HepG2 (cell line): Measurements from ENCODE around the gene TGFBR1. TPM values are rescaled to one million over a fixed set of nuclear protein-coding genes. Genes with fewer than 3 reads are reported as not detected.

Experiments used
- BCLAF1 ChIP-seq: fragments of 450-650 bp; IDR thresholded peaks from 2 replicates; pipeline ENCODE4 v1.6.1; 2017; ENCODE audit warnings: mild to moderate bottlenecking
- HNF4G ChIP-seq, 2 experiments: sonication (generic) in 1 of 2; formaldehyde crosslinking in 1 of 2; IDR thresholded peaks; 2 replicates each; pipeline versions ENCODE4 v1.4.0 to v1.6.1; 2011 to 2020; ENCODE audit warnings: borderline replicate concordance in 2 of 2, low read depth in 2 of 2, mild to moderate bottlenecking in 2 of 2, low read length in 1 of 2, missing genetic modification reagents in 1 of 2, moderate library complexity in 1 of 2
- HOMEZ ChIP-seq: IDR thresholded peaks from 2 replicates; pipeline ENCODE4 v1.6.1; 2016; ENCODE audit warnings: low read depth
- IKZF5 ChIP-seq: IDR thresholded peaks from 2 replicates; pipeline ENCODE4 v1.6.1; 2018; ENCODE audit warnings: missing genetic modification reagents, mild to moderate bottlenecking, missing compliant biosample characterization
- MTF1 ChIP-seq: sonication (generic); formaldehyde crosslinking; IDR thresholded peaks from 2 replicates; pipeline ENCODE4 v1.5.0; 2020; ENCODE audit warnings: missing genetic modification reagents
- NR2F6 ChIP-seq, 2 experiments: IDR thresholded peaks; 2 replicates each; pipeline ENCODE4 v1.6.1; 2016; ENCODE audit warnings: antibody characterized with exemption in 1 of 2, mild to moderate bottlenecking in 1 of 2
- SMC3 ChIP-seq: IDR thresholded peaks from 2 replicates; pipeline ENCODE4 v1.6.1; 2011; ENCODE audit warnings: low read length, improper control_type of control experiment
- STAT6 ChIP-seq: sonication (generic); formaldehyde crosslinking; IDR thresholded peaks from 2 replicates; pipeline ENCODE4 v1.4.0; 2020; ENCODE audit warnings: missing genetic modification reagents, mild to moderate bottlenecking, borderline replicate concordance
- ZNF207 ChIP-seq: fragments of 450-650 bp; IDR thresholded peaks from 2 replicates; pipeline ENCODE4 v1.6.1; 2016; ENCODE audit warnings: antibody characterized with exemption, borderline replicate concordance
- ZNF230 ChIP-seq: sonication (generic); formaldehyde crosslinking; IDR thresholded peaks from 2 replicates; pipeline ENCODE4 v1.4.0; 2020; ENCODE audit warnings: mild to moderate bottlenecking, missing genetic modification reagents
- ZNF30 ChIP-seq: sonication (generic); formaldehyde crosslinking; IDR thresholded peaks from 2 replicates; pipeline ENCODE4 v1.5.0; 2020; ENCODE audit warnings: mild to moderate bottlenecking, missing genetic modification reagents
- ZNF446 ChIP-seq: sonication (generic); formaldehyde crosslinking; IDR thresholded peaks from 2 replicates; pipeline ENCODE4 v1.5.0; 2020; ENCODE audit warnings: mild to moderate bottlenecking, missing genetic modification reagents
- ZNF510 ChIP-seq: sonication (generic); formaldehyde crosslinking; IDR thresholded peaks from 2 replicates; pipeline ENCODE4 v1.4.0; 2020; ENCODE audit warnings: low read depth, mild to moderate bottlenecking, missing genetic modification reagents
- ZNF567 ChIP-seq: sonication (generic); formaldehyde crosslinking; IDR thresholded peaks from 2 replicates; pipeline ENCODE4 v1.8.1; 2023; ENCODE audit warnings: mild to moderate bottlenecking, missing genetic modification reagents, borderline replicate concordance
- ZNF710 ChIP-seq: sonication (generic); formaldehyde crosslinking; IDR thresholded peaks from 2 replicates; pipeline ENCODE4 v1.5.0; 2020; ENCODE audit warnings: mild to moderate bottlenecking, missing genetic modification reagents, borderline replicate concordance
- ZNF75D ChIP-seq: sonication (generic); formaldehyde crosslinking; IDR thresholded peaks from 2 replicates; pipeline ENCODE4 v1.8.1; 2023; ENCODE audit warnings: missing genetic modification reagents, mild to moderate bottlenecking, borderline replicate concordance
- ZNF790 ChIP-seq: sonication (generic); formaldehyde crosslinking; IDR thresholded peaks from 2 replicates; pipeline ENCODE4 v1.8.0; 2022; ENCODE audit warnings: missing genetic modification reagents, mild to moderate bottlenecking, borderline replicate concordance
- polyA plus RNA-seq, 8 experiments: library from polyadenylated mRNA; depleted of rRNA in 3 of 8; stranded (reverse) in 7 of 8; unstranded in 1 of 8; fragments of >200 nt; fragmentation: Illumina TruSeq in 4 of 8; extraction: Trizol in 4 of 8; gene quantifications; 2 replicates each; pipeline versions ENCODE4 v1.2.1 to v1.2.3, GENCODE V29; 2011 to 2016; ENCODE audit warnings: low read depth in 4 of 8, missing spikeins in 1 of 8, mixed read lengths in 1 of 8; ENCODE audit not compliant: insufficient read depth in 1 of 8
- total RNA-seq, 5 experiments: library from RNA; depleted of rRNA; stranded (reverse); fragments of >200 nt; fragmentation: Illumina TruSeq; extraction: Trizol; gene quantifications; 2 replicates each; pipeline ENCODE4 v1.2.3, GENCODE V29; 2016; ENCODE audit warnings: low read depth in 1 of 5

The TGFBR1 gene
- total and polyA plus RNA-seq, 2 of the 13 experiments (the other 11 are each of a cell fraction or from before 2014, with no cell fraction given), result 16.8 to 23.9 TPM

GRCh38 chr9:99172124-99173091 lies 67.5 kb downstream of the TGFBR1 start (continued):
- TF ChIP-seq ZNF30 (CRISPR knock-in tag), result no peak
- no peak for TF ChIP-seq ZNF75D (CRISPR knock-in tag)
- 0 out of 2 replicates have a peak, but pooled peaks have one; percentile 54 for TF ChIP-seq IKZF5 (CRISPR knock-in tag)
- no peak for TF ChIP-seq ZNF446 (CRISPR knock-in tag)
- TF ChIP-seq NR2F6 (IDR thresholded peaks at IDR 0.05), result 0 out of 2 replicates have a peak, but pooled peaks have one; percentile 35
- peak; percentile 74 for TF ChIP-seq NR2F6 (CRISPR knock-in tag; IDR thresholded peaks at IDR 0.05)
- no peak for TF ChIP-seq ZNF510
- peak; percentile 37; the same call in 1 of the 2 replicates for TF ChIP-seq HNF4G (IDR thresholded peaks at IDR 0.05; ENCODE audit: borderline replicate concordance, low read depth, low read length)
- no peak for TF ChIP-seq HNF4G (CRISPR knock-in tag; IDR thresholded peaks at IDR 0.05; ENCODE audit: borderline replicate concordance, low read depth)
- TF ChIP-seq ZNF790 (CRISPR knock-in tag), result no peak
- no peak for TF ChIP-seq BCLAF1
- TF ChIP-seq ZNF710, result peak; percentile 56; the same call in 1 of the 2 replicates
- no peak for TF ChIP-seq MTF1 (CRISPR knock-in tag)
- TF ChIP-seq STAT6, result no peak
- TF ChIP-seq ZNF207, result no peak
- no peak for TF ChIP-seq SMC3
- TF ChIP-seq ZNF567 (CRISPR knock-in tag), result no peak
- TF ChIP-seq HOMEZ (CRISPR knock-in tag), result no peak
- TF ChIP-seq ZNF230 (CRISPR knock-in tag), result no peak
